Stimulated activated CD4-positive, alpha-beta T cell treated with anti-CD3 and anti-CD28 coated beads, Interleukin-2, amount 100 ng/mL, for 24 hours (primary cell): ENCODE measurements around the gene VPS33A.

Experiments used
- DNase-seq, 2 donors: peaks; one replicate each; pipeline ENCODE4 v3.0.0-alpha.2; 2020

VPS33A gene

GRCh38 chr12:122250047-122250446 is 16.2 kb downstream of the VPS33A start:
- DNase-seq: no peak

GRCh38 chr12:122245553-122245952 is 20.7 kb downstream of the VPS33A start:
- no peak for DNase-seq

- peak in 1 of 2 donors; percentile 21 for DNase-seq
Measured at GRCh38 chr12:122244565-122245371, 21.5 kb downstream of the VPS33A start.

GRCh38 chr12:122243965-122244364 is 22.3 kb downstream of the VPS33A start:
- no peak for DNase-seq

- no peak for DNase-seq
Measured at GRCh38 chr12:122238861-122239260, 27.4 kb downstream of the VPS33A start.

GRCh38 chr12:122235741-122236140 is 30.6 kb downstream of the VPS33A start:
- no peak for DNase-seq

- DNase-seq: no peak
Measured at GRCh38 chr12:122232691-122233090, 33.6 kb downstream of the VPS33A start.

GRCh38 chr12:122230798-122231197 is 35.5 kb downstream of the VPS33A start:
- DNase-seq: no peak

GRCh38 chr12:122228092-122228491 is 38.2 kb downstream of the VPS33A start:
- no peak for DNase-seq

GRCh38 chr12:122227341-122227740 is 39.0 kb downstream of the VPS33A start:
- DNase-seq: peak; percentile 22 to 23

GRCh38 chr12:122226366-122227125 is 39.7 kb downstream of the VPS33A start:
- DNase-seq: no peak

- peak; percentile 100 for DNase-seq
Measured at GRCh38 chr12:122225683-122226365, 40.5 kb downstream of the VPS33A start, which contains the start of gene DIABLO. Gene DIABLO, minus strand, starts transcription at chr12:122226052. Its CDS starts 38 bp downstream, at chr12:122226014.

- no peak for DNase-seq
Measured at GRCh38 chr12:122216445-122216844, 49.8 kb downstream of the VPS33A start.

GRCh38 chr12:122215771-122216170 is 50.5 kb downstream of the VPS33A start:
- no peak for DNase-seq

GRCh38 chr12:122208073-122208820 is 58.0 kb downstream of the VPS33A start:
- no peak for DNase-seq

GRCh38 chr12:122207391-122207790 is 58.9 kb downstream of the VPS33A start:
- DNase-seq: no peak

- DNase-seq: no peak
Measured at GRCh38 chr12:122206976-122207375, 59.3 kb downstream of the VPS33A start.

GRCh38 chr12:122206111-122206881 is 60.0 kb downstream of the VPS33A start:
- DNase-seq: no peak

- DNase-seq: no peak
Measured at GRCh38 chr12:122205053-122205925, 61.0 kb downstream of the VPS33A start.

- DNase-seq: peak in 1 of 2 donors; percentile 35
Measured at GRCh38 chr12:122204167-122205052, 61.9 kb downstream of the VPS33A start.
